OCI-LY1 (cell line): ENCODE data around the gene IGF2BP2.

Experiments
- EZH2 ChIP-seq: fragments of 200-600 bp; sonication (generic), shearing (Covaris generic); IDR thresholded peaks from 2 replicates; pipeline ENCODE4 v1.8.0; 2017; ENCODE audit warnings: borderline replicate concordance, mixed run types, mild to moderate bottlenecking, antibody characterized with exemption, low read length, moderate library complexity, mixed read lengths
- TF ChIP-seq, protein P1 (sequence below): fragments of 200-600 bp; sonication (generic), shearing (Covaris generic); IDR thresholded peaks from 2 replicates; pipeline ENCODE4 v1.5.1; 2017; ENCODE audit warnings: mild to moderate bottlenecking, antibody characterized with exemption, low read length, moderate library complexity, mixed read lengths

DNA sequence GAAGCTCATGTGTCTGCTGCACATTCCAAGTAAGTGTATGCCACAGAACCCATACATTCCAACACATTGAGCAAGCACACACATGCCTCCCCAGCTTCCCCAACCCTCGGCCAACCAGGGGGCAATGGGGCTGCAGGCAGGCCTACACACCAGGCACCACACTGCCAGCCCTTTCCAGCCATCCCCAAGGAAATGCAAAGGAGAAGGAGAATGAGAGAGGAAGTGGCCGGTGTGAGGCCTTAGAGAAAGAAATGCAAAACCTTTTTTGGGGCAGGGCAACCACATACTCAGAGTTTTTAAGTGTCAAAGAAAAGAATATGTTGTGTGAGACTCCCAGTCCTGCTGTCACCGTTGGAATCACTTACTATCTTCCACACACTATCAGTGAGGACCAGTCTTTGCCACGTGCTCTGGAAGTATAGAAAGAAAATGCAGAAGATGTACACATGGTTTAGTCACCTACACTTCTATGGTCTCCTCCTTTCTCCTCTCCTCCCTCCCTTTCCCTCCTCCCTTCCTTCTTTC is 11.1 kb downstream of the IGF2BP2 start:
- TF ChIP-seq, protein P1, sequence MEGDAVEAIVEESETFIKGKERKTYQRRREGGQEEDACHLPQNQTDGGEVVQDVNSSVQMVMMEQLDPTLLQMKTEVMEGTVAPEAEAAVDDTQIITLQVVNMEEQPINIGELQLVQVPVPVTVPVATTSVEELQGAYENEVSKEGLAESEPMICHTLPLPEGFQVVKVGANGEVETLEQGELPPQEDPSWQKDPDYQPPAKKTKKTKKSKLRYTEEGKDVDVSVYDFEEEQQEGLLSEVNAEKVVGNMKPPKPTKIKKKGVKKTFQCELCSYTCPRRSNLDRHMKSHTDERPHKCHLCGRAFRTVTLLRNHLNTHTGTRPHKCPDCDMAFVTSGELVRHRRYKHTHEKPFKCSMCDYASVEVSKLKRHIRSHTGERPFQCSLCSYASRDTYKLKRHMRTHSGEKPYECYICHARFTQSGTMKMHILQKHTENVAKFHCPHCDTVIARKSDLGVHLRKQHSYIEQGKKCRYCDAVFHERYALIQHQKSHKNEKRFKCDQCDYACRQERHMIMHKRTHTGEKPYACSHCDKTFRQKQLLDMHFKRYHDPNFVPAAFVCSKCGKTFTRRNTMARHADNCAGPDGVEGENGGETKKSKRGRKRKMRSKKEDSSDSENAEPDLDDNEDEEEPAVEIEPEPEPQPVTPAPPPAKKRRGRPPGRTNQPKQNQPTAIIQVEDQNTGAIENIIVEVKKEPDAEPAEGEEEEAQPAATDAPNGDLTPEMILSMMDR: no peak
- no peak for TF ChIP-seq EZH2
